Mesendoderm (in vitro differentiated cells): ENCODE data around the gene ABCB8.

Source experiments
- DNase-seq: peaks from one replicate; pipeline ENCODE4 v3.0.0; 2013
- H2AK5ac ChIP-seq: 2 replicates; pipeline ENCODE4 v1.6.1; 2013; ENCODE audit warnings: low read length, inconsistent platforms
- H2BK120ac ChIP-seq: 2 replicates; pipeline ENCODE4 v1.6.1; 2013; ENCODE audit warnings: low read depth, mild to moderate bottlenecking, low read length, moderate library complexity, mixed read lengths
- H2BK15ac ChIP-seq: replicated peaks from 2 replicates; pipeline ENCODE4 v1.6.1; 2013; ENCODE audit warnings: low read depth, mild to moderate bottlenecking, moderate library complexity
- H2BK5ac ChIP-seq: 2 replicates; pipeline ENCODE4 v1.6.1; 2013; ENCODE audit warnings: low read length, inconsistent platforms
- H3K18ac ChIP-seq: 2 replicates; pipeline ENCODE4 v1.6.1; 2013; ENCODE audit warnings: mild to moderate bottlenecking, low read length, mixed read lengths
- H3K23ac ChIP-seq: one replicate; pipeline ENCODE4 v1.6.1; 2013; ENCODE audit warnings: low read length
- H3K27ac ChIP-seq: 2 replicates; pipeline ENCODE4 v1.5.1; 2013; ENCODE audit warnings: low read depth, mild to moderate bottlenecking, inconsistent platforms, low read length, moderate library complexity
- H3K27me3 ChIP-seq: 2 replicates; pipeline ENCODE4 v1.6.1; 2013; ENCODE audit warnings: low read length, control low read depth, mild to moderate bottlenecking, inconsistent platforms; ENCODE audit not compliant: insufficient read depth, poor library complexity
- H3K36me3 ChIP-seq: 2 replicates; pipeline ENCODE4 v1.6.1; 2013; ENCODE audit warnings: low read length, inconsistent platforms; ENCODE audit not compliant: control insufficient read depth, insufficient read depth
- H3K4ac ChIP-seq: one replicate; pipeline ENCODE4 v1.6.1; 2013; ENCODE audit warnings: low read depth, mild to moderate bottlenecking, low read length, moderate library complexity
- H3K4me1 ChIP-seq: 2 replicates; pipeline ENCODE4 v1.6.1; 2013; ENCODE audit warnings: low read depth, low read length, inconsistent platforms; ENCODE audit not compliant: control insufficient read depth
- H3K4me2 ChIP-seq: 2 replicates; pipeline ENCODE4 v1.6.1; 2013; ENCODE audit warnings: low read length
- H3K4me3 ChIP-seq: 2 replicates; pipeline ENCODE4 v1.5.1; 2013; ENCODE audit warnings: mild to moderate bottlenecking, low read length
- H3K56ac ChIP-seq: one replicate; pipeline ENCODE4 v1.6.1; 2013; ENCODE audit warnings: low read length
- H3K79me1 ChIP-seq: 2 replicates; pipeline ENCODE4 v1.6.1; 2013; ENCODE audit warnings: low read length, inconsistent platforms
- H3K79me2 ChIP-seq: 2 replicates; pipeline ENCODE4 v1.6.1; 2013; ENCODE audit warnings: mild to moderate bottlenecking, low read length; ENCODE audit not compliant: control insufficient read depth, insufficient read depth
- H3K9ac ChIP-seq: 2 replicates; pipeline ENCODE4 v1.6.1; 2013; ENCODE audit warnings: low read length, inconsistent platforms
- H4K5ac ChIP-seq: one replicate; pipeline ENCODE4 v1.6.1; 2013; ENCODE audit warnings: low read length
- H4K8ac ChIP-seq: one replicate; pipeline ENCODE4 v1.6.1; 2013; ENCODE audit warnings: low read depth, mild to moderate bottlenecking, control low read depth, low read length, moderate library complexity
- WGBS: extraction: QIAGEN DNeasy Blood & Tissue Kit; methylation state at CpG from one replicate; pipeline ENCODE4 v1.1.7; 2013; ENCODE audit warnings: low lambda C conversion rate, missing lambda C conversion rate; ENCODE audit not compliant: insufficient coverage; ENCODE audit errors: extremely low coverage; 5-methylcytosine and 5-hydroxymethylcytosine counted together

The ABCB8 gene

GRCh38 chr7:151073990-151074389, 45.7 kb downstream of the ABCB8 start:
- Histone ChIP-seq H3K9ac (no peak overlapping the region), H3K27ac (no peak overlapping the region), H4K8ac (no peak overlapping the region), H2BK120ac (no peak overlapping the region), H4K5ac (no peak overlapping the region), H3K27me3 (no peaks in the 10 kb centered on the region), H3K4me2 (no peak overlapping the region), H3K18ac (no peak overlapping the region), H3K4me1 (peaks cover 1% of the 10 kb centered on the region), H2BK15ac (no peak overlapping the region), H2BK5ac (no peak overlapping the region), H3K36me3 (peaks cover 4% of the 10 kb centered on the region), H3K4me3 (no peak overlapping the region), H2AK5ac (no peak overlapping the region), H3K4ac (no peak overlapping the region), H3K56ac (no peak overlapping the region), H3K79me1 (no peaks in the 10 kb centered on the region), H3K23ac (no peak overlapping the region), H3K79me2 (no peaks in the 10 kb centered on the region)
- no CpG with 5 or more reads among the region's 17 CpGs for WGBS
- no peak for DNase-seq

DNA sequence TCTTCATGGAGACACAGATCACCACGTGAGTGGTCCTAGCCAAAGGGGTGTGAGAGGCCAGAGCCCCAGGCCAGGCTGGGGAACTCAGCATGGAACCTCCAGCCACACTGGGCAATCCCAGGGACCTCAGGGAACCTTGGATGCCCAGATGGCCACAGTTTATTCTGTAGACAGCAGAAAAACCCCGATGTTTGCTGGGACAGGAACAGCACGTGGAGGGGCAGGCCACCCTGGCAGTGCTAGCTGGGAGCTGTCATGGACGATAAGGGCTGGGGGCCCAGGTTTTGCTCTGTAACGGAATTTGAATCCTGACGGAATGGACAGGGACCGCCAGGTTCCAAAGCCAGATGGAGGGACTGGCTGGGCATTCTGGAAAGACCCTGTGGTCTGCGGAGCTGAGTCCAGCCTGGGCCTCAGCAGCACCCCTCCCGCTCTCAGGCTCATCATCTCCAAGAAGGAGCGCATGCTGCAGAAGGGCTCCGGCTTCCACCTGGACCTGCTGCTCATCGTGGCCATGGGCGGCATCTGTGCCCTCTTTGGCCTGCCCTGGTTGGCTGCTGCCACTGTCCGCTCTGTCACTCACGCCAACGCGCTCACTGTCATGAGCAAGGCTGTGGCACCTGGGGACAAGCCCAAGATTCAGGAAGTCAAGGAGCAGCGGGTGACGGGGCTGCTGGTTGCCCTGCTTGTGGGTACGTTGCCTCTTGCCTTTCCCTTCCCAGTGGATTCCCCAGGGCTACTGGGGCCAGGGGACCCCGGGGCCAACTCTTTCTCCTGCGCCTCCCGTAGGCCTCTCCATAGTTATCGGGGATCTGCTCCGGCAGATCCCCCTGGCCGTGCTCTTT, 46.8 kb downstream of the ABCB8 start:
- Histone ChIP-seq H3K27ac (no peak overlapping the region), H2BK120ac (no peak overlapping the region), H3K27me3 (no peaks in the 10 kb centered on the region), H3K56ac (no peak overlapping the region), H3K4me2 (no peak overlapping the region), H3K79me2 (peaks cover 9% of the 10 kb centered on the region), H3K4me1 (peaks cover 5% of the 10 kb centered on the region), H3K79me1 (peaks cover 7% of the 10 kb centered on the region), H3K36me3 (peaks cover 4% of the 10 kb centered on the region), H3K23ac (no peak overlapping the region), H3K4me3 (no peak overlapping the region), H3K4ac (no peak overlapping the region), H4K8ac (no peak overlapping the region), H3K9ac (no peak overlapping the region), H2BK15ac (no peak overlapping the region), H4K5ac (no peak overlapping the region), H3K18ac (no peak overlapping the region), H2BK5ac (no peak overlapping the region), H2AK5ac (no peak overlapping the region)
- DNase-seq = no peak
- WGBS = no CpG with 5 or more reads among the region's 26 CpGs

DNA sequence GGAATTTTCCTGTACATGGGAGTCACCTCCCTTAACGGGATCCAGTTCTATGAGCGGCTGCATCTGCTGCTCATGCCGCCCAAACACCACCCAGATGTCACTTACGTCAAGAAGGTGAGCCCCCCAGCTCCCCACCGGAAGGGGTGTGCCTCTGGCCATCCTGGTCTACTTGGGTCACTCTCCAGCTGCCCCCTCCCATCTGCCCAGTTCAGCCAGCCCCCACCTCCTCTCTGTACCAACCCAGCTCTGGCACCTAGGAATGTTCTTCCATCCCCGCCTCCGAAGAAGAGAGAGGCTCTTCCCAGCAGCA, 47.4 kb downstream of the ABCB8 start:
- H2BK15ac ChIP-seq = no peak overlapping the region
- H3K4me2 ChIP-seq = no peak overlapping the region
- peaks cover 2% of the 10 kb centered on the region for H3K36me3 ChIP-seq
- no peak overlapping the region for H2AK5ac ChIP-seq
- H4K8ac ChIP-seq = no peak overlapping the region
- H3K27me3 ChIP-seq = no peaks in the 10 kb centered on the region
- DNase-seq = no peak
- H3K23ac ChIP-seq = no peak overlapping the region
- no peak overlapping the region for H3K56ac ChIP-seq
- no peak overlapping the region for H3K27ac ChIP-seq
- no CpG with 5 or more reads among the region's 7 CpGs for WGBS
- no peak overlapping the region for H3K4ac ChIP-seq
- no peak overlapping the region for H4K5ac ChIP-seq
- peaks cover 5% of the 10 kb centered on the region for H3K4me1 ChIP-seq
- no peak overlapping the region for H3K9ac ChIP-seq
- H2BK120ac ChIP-seq = no peak overlapping the region
- no peak overlapping the region for H2BK5ac ChIP-seq
- H3K79me1 ChIP-seq = peaks cover 10% of the 10 kb centered on the region
- H3K4me3 ChIP-seq = no peak overlapping the region
- peaks cover 13% of the 10 kb centered on the region for H3K79me2 ChIP-seq
- H3K18ac ChIP-seq = no peak overlapping the region

DNA sequence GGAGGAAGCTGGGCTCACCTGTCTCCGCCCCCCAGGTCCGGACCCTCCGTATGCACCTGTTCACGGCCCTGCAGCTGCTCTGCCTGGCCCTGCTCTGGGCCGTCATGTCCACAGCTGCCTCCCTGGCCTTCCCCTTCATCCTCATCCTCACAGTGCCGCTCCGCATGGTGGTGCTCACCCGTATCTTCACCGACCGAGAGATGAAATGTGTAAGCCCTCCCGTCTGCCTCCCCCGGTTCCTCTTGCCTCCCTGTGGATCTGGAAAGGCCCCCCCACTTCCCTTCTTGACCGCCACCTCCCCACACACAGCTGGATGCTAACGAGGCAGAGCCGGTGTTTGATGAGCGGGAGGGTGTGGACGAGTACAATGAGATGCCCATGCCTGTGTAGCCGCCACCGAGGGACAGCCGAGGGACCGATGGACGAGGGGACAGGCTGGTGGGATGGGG, 47.8 kb downstream of the ABCB8 start:
- Histone ChIP-seq H3K27ac (no peak overlapping the region), H2BK5ac (no peak overlapping the region)
- DNase-seq = no peak

GRCh38 chr7:151076863-151077704, 48.8 kb downstream of the ABCB8 start:
- Histone ChIP-seq H2AK5ac (no peak overlapping the region), H3K18ac (no peak overlapping the region), H3K56ac (no peak overlapping the region), H3K79me2 (peaks cover 13% of the 10 kb centered on the region), H3K23ac (no peak overlapping the region), H4K5ac (no peak overlapping the region), H3K36me3 (peaks cover 1% of the 10 kb centered on the region), H3K79me1 (peaks cover 10% of the 10 kb centered on the region), H3K4me2 (no peak overlapping the region), H3K9ac (no peak overlapping the region), H4K8ac (no peak overlapping the region), H2BK5ac (no peak overlapping the region), H3K4ac (no peak overlapping the region), H3K27me3 (no peaks in the 10 kb centered on the region), H3K4me3 (no peak overlapping the region), H2BK120ac (no peak overlapping the region), H2BK15ac (no peak overlapping the region), H3K4me1 (peaks cover 5% of the 10 kb centered on the region), H3K27ac (no peak overlapping the region)
- peak; percentile 53 for DNase-seq
- no CpG with 5 or more reads among the region's 33 CpGs for WGBS

More for the DNA sequence above, 47.8 kb downstream of the ABCB8 start:
- Histone ChIP-seq H3K27me3 (no peaks in the 10 kb centered on the region), H2AK5ac (no peak overlapping the region), H2BK120ac (no peak overlapping the region), H4K8ac (no peak overlapping the region), H3K36me3 (peaks cover 1% of the 10 kb centered on the region), H3K4me1 (peaks cover 5% of the 10 kb centered on the region), H3K79me1 (peaks cover 10% of the 10 kb centered on the region), H3K4me2 (no peak overlapping the region), H3K56ac (no peak overlapping the region), H2BK15ac (no peak overlapping the region), H3K18ac (no peak overlapping the region), H3K4me3 (no peak overlapping the region), H3K79me2 (peaks cover 13% of the 10 kb centered on the region), H4K5ac (no peak overlapping the region), H3K9ac (no peak overlapping the region), H3K4ac (no peak overlapping the region), H3K23ac (no peak overlapping the region)
- WGBS = no CpG with 5 or more reads among the region's 22 CpGs
